HEK293 (cell line): ENCODE results near the gene HAUS5.

ENCODE experiments used
- BCL6B ChIP-seq: fragments of 450-650 bp; formaldehyde crosslinking; IDR thresholded peaks from 2 replicates; pipeline ENCODE4 v1.5.1; 2017; ENCODE audit warnings: missing biosample characterization, missing genetic modification characterization
- GLI4 ChIP-seq: fragments of 450-650 bp; formaldehyde crosslinking; IDR thresholded peaks from 2 replicates; pipeline ENCODE4 v1.5.1; 2016; ENCODE audit warnings: missing biosample characterization, missing genetic modification characterization
- GLIS1 ChIP-seq: fragments of 450-650 bp; formaldehyde crosslinking; IDR thresholded peaks from 2 replicates; pipeline ENCODE4 v1.5.1; 2016; ENCODE audit warnings: missing biosample characterization, missing genetic modification characterization
- MYNN ChIP-seq: fragments of 450-650 bp; formaldehyde crosslinking; IDR thresholded peaks from 2 replicates; pipeline ENCODE4 v1.5.1; 2016; ENCODE audit warnings: missing biosample characterization, missing genetic modification characterization, borderline replicate concordance
- PRDM2 ChIP-seq: fragments of 450-650 bp; formaldehyde crosslinking; IDR thresholded peaks from 2 replicates; pipeline ENCODE4 v1.5.1; 2016; ENCODE audit warnings: missing biosample characterization, missing genetic modification characterization, borderline replicate concordance
- SP7 ChIP-seq: fragments of 450-650 bp; formaldehyde crosslinking; IDR thresholded peaks from 2 replicates; pipeline ENCODE4 v1.5.1; 2016; ENCODE audit warnings: missing biosample characterization, missing genetic modification characterization
- YY1 ChIP-seq: fragments of 450-650 bp; formaldehyde crosslinking; IDR thresholded peaks from 2 replicates; pipeline ENCODE4 v1.5.1; 2018; ENCODE audit warnings: missing biosample characterization, missing genetic modification characterization
- ZBTB7A ChIP-seq: fragments of 450-650 bp; formaldehyde crosslinking; IDR thresholded peaks from 2 replicates; pipeline ENCODE4 v1.5.1; 2016; ENCODE audit warnings: low read depth, missing biosample characterization, missing genetic modification characterization
- ZFP37 ChIP-seq: fragments of 450-650 bp; formaldehyde crosslinking; IDR thresholded peaks from 2 replicates; pipeline ENCODE4 v1.5.1; 2016; ENCODE audit warnings: missing biosample characterization, missing genetic modification characterization
- ZFP41 ChIP-seq: fragments of 450-650 bp; formaldehyde crosslinking; IDR thresholded peaks from 2 replicates; pipeline ENCODE4 v1.5.1; 2016; ENCODE audit warnings: missing biosample characterization, missing genetic modification characterization, borderline replicate concordance
- ZNF10 ChIP-seq: fragments of 450-650 bp; formaldehyde crosslinking; IDR thresholded peaks from 2 replicates; pipeline ENCODE4 v1.5.1; 2017; ENCODE audit warnings: missing biosample characterization, missing genetic modification characterization
- ZNF18 ChIP-seq: fragments of 450-650 bp; formaldehyde crosslinking; IDR thresholded peaks from 2 replicates; pipeline ENCODE4 v1.5.1; 2016; ENCODE audit warnings: missing biosample characterization, missing genetic modification characterization
- ZNF24 ChIP-seq: fragments of 450-650 bp; formaldehyde crosslinking; IDR thresholded peaks from 2 replicates; pipeline ENCODE4 v1.5.1; 2016; ENCODE audit warnings: missing biosample characterization, missing genetic modification characterization
- ZNF362 ChIP-seq: fragments of 450-650 bp; formaldehyde crosslinking; IDR thresholded peaks from 2 replicates; pipeline ENCODE4 v1.5.1; 2016; ENCODE audit warnings: missing biosample characterization, missing genetic modification characterization
- ZNF37A ChIP-seq: fragments of 450-650 bp; IDR thresholded peaks from 2 replicates; pipeline ENCODE4 v1.5.1; 2018; ENCODE audit warnings: missing biosample characterization, missing genetic modification characterization
- ZNF398 ChIP-seq: fragments of 450-650 bp; formaldehyde crosslinking; IDR thresholded peaks from 2 replicates; pipeline ENCODE4 v1.5.1; 2017; ENCODE audit warnings: missing biosample characterization, missing genetic modification characterization
- ZNF404 ChIP-seq: fragments of 450-650 bp; formaldehyde crosslinking; IDR thresholded peaks from 2 replicates; pipeline ENCODE4 v1.5.1; 2017; ENCODE audit warnings: missing biosample characterization, missing genetic modification characterization
- ZNF426 ChIP-seq: fragments of 450-650 bp; formaldehyde crosslinking; IDR thresholded peaks from 2 replicates; pipeline ENCODE4 v1.5.1; 2017; ENCODE audit warnings: missing biosample characterization, missing genetic modification characterization, mild to moderate bottlenecking, inconsistent platforms, moderate library complexity
- ZNF513 ChIP-seq: fragments of 450-650 bp; IDR thresholded peaks from 2 replicates; pipeline ENCODE4 v1.5.1; 2018; ENCODE audit warnings: missing biosample characterization, missing genetic modification characterization
- ZNF514 ChIP-seq: fragments of 450-650 bp; formaldehyde crosslinking; IDR thresholded peaks from 2 replicates; pipeline ENCODE4 v1.5.1; 2016; ENCODE audit warnings: missing biosample characterization, missing genetic modification characterization
- ZNF549 ChIP-seq: fragments of 450-650 bp; IDR thresholded peaks from 2 replicates; pipeline ENCODE4 v1.5.1; 2018; ENCODE audit warnings: missing biosample characterization, missing genetic modification characterization, mild to moderate bottlenecking, inconsistent platforms, moderate library complexity
- ZNF558 ChIP-seq: fragments of 450-650 bp; formaldehyde crosslinking; IDR thresholded peaks from 2 replicates; pipeline ENCODE4 v1.5.1; 2016; ENCODE audit warnings: missing biosample characterization, missing genetic modification characterization
- ZNF571 ChIP-seq: fragments of 450-650 bp; formaldehyde crosslinking; IDR thresholded peaks from 2 replicates; pipeline ENCODE4 v1.5.0; 2017; ENCODE audit warnings: missing biosample characterization, missing genetic modification characterization
- ZNF624 ChIP-seq: fragments of 450-650 bp; formaldehyde crosslinking; IDR thresholded peaks from 2 replicates; pipeline ENCODE4 v1.5.1; 2017; ENCODE audit warnings: missing biosample characterization, missing genetic modification characterization
- ZNF677 ChIP-seq: fragments of 450-650 bp; IDR thresholded peaks from 2 replicates; pipeline ENCODE4 v1.5.0; 2018; ENCODE audit warnings: missing biosample characterization, mild to moderate bottlenecking, missing genetic modification characterization, moderate library complexity
- ZXDB ChIP-seq: fragments of 450-650 bp; formaldehyde crosslinking; IDR thresholded peaks from 2 replicates; pipeline ENCODE4 v1.5.1; 2016; ENCODE audit warnings: missing biosample characterization, missing genetic modification characterization

The HAUS5 gene

GRCh38 chr19:35644206-35644986, 31.9 kb downstream of the HAUS5 start (continued):
- no peak for TF ChIP-seq ZNF362
- TF ChIP-seq ZNF558 (tag by site-specific recombination) = no peak
- no peak for TF ChIP-seq ZNF549
- peak; percentile 42; the same call in 1 of the 2 replicates for TF ChIP-seq ZNF18 (tag by site-specific recombination)
- no peak for TF ChIP-seq GLI4 (tag by site-specific recombination)
- TF ChIP-seq ZFP41 (tag by site-specific recombination) = no peak
- no peak for TF ChIP-seq ZNF404 (tag by site-specific recombination)
- TF ChIP-seq ZNF624 (tag by site-specific recombination) = no peak
- TF ChIP-seq SP7 (tag by site-specific recombination) = peak; percentile 39
- TF ChIP-seq ZNF10 = no peak
- no peak for TF ChIP-seq PRDM2 (tag by site-specific recombination)
- TF ChIP-seq ZNF426 (tag by site-specific recombination) = no peak
- TF ChIP-seq ZXDB (tag by site-specific recombination) = peak; percentile 42
- no peak for TF ChIP-seq MYNN (tag by site-specific recombination)
- no peak for TF ChIP-seq ZNF513 (tag by site-specific recombination)
- TF ChIP-seq ZNF571 (tag by site-specific recombination) = no peak
- TF ChIP-seq BCL6B (tag by site-specific recombination) = no peak
- peak; percentile 63 for TF ChIP-seq ZBTB7A
- TF ChIP-seq ZNF514 (tag by site-specific recombination) = no peak
- TF ChIP-seq ZFP37 (tag by site-specific recombination) = no peak
- TF ChIP-seq ZNF398 (tag by site-specific recombination) = no peak
- no peak for TF ChIP-seq YY1 (tag by site-specific recombination)
- peak; percentile 58 for TF ChIP-seq GLIS1 (tag by site-specific recombination)
- no peak for TF ChIP-seq ZNF37A (tag by site-specific recombination)
- TF ChIP-seq ZNF24 = peak; percentile 24
- no peak for TF ChIP-seq ZNF677
